DOHH2 (cell line): ENCODE data around the gene SFRP5.

Experiments used
- CTCF ChIP-seq: fragments of 200-600 bp; sonication (generic); IDR thresholded peaks from one replicate; pipeline ENCODE4 v1.5.1; 2014; ENCODE audit warnings: antibody characterized with exemption, mild to moderate bottlenecking, low read depth, low read length; ENCODE audit not compliant: poor library complexity, severe bottlenecking
- EZH2phosphoT487 ChIP-seq: fragments of 200-600 bp; sonication (generic); IDR thresholded peaks from 2 replicates; pipeline ENCODE4 v1.6.1; 2017; ENCODE audit warnings: borderline replicate concordance, mild to moderate bottlenecking, antibody characterized with exemption, low read length, moderate library complexity, mixed read lengths

DNA sequence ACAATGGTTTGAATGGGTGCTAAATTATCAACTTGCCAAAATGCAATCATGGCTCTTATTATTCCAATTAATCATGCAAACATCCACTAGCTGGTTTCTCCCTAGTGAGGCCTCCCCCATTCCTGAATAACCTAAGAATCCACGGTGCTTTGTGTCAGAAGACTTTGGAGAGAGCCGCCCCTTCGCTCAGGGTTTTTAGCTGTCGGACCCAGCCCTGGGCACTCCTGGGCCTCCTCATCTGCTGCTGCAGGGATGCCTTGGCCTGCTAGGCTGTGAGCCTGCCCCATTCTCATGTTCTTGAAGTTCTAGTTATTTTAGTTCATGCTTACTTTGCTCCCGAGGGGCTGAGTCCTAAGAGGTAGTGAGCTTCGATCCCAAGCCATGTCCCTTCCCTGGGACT lies 34.1 kb upstream of the SFRP5 start:
- TF ChIP-seq CTCF (no peak), EZH2phosphoT487 (no peak)
